H1 (cell line): ENCODE results near the gene PBX1.

Experiments used
- CTCF ChIP-seq, 3 experiments: IDR thresholded peaks; 1 replicate in 2 of 3; 2 replicates in 1 of 3; pipeline versions ENCODE4 v1.5.1 to v1.6.1; 2011; ENCODE audit warnings: low read length in 3 of 3, mild to moderate bottlenecking in 3 of 3, inconsistent platforms in 2 of 3, low read depth in 1 of 3, moderate library complexity in 1 of 3; ENCODE audit not compliant: insufficient read depth in 1 of 3; ENCODE audit errors: control extremely low read depth in 1 of 3
- GABPA ChIP-seq: IDR thresholded peaks from 2 replicates; pipeline ENCODE4 v1.6.1; 2011; ENCODE audit warnings: mild to moderate bottlenecking, low read length, moderate library complexity, borderline replicate concordance; ENCODE audit not compliant: insufficient read depth

GRCh38 chr1:164699815-164700491 lies 141.0 kb downstream of the PBX1 start:
- TF ChIP-seq CTCF (IDR thresholded peaks at IDR 0.05; ENCODE audit: control extremely low read depth in 1 of 3, insufficient read depth in 1 of 3, low read depth in 1 of 3, low read length in 3 of 3): no peak
- TF ChIP-seq GABPA: no peak
